ENCODE results near the gene UBL7. TPM values are rescaled to one million over a fixed set of nuclear protein-coding genes. Genes with fewer than 3 reads are reported as not detected.
A peak's percentile ranks its signal among the peaks of the same experiment; 100 is the strongest.

Gene UBL7
- total and polyA plus RNA-seq, 10 of the 15 experiments (the other 5 are each of a cell fraction or from before 2014, with no cell fraction given) = 25.9 to 145 (median 90.1) TPM

GRCh38 chr15:74425630-74426029, 35.3 kb downstream of the UBL7 start:
- WGBS (ENCODE audit: insufficient coverage, insufficient replicate concordance, low lambda C conversion rate, missing lambda C conversion rate) = 9% methylated on average over 7 of the region's 7 CpGs
- in situ Hi-C loops (cut with MboI) (no loop called here), intact Hi-C loops (cut with micrococcal nuclease; ENCODE audit: unreplicated experiment) (no loop called here)
- DNase-seq (ENCODE audit: low read depth, low spot score) = no peak
- Histone ChIP-seq H3K79me2 (ENCODE audit: control insufficient read depth, insufficient read depth, low read length) (peaks cover 100% of the 10 kb centered on the region), H3K27ac (ENCODE audit: control insufficient read depth, insufficient read depth) (peak overlapping the region; percentile 48), H4K20me1 (ENCODE audit: control insufficient read depth, insufficient read depth) (peaks cover 44% of the 10 kb centered on the region), H3K4me3 (peak overlapping the region; percentile 98), H3K4me1 (ENCODE audit: control insufficient read depth, insufficient read depth, low read length) (peaks cover 86% of the 10 kb centered on the region), H3K9me3 (replicated peaks; ENCODE audit: control insufficient read depth, insufficient read depth, low read length) (no peaks in the 10 kb centered on the region), H3K9ac (ENCODE audit: control insufficient read depth, insufficient read depth, low read length) (peak overlapping the region; percentile 45; the same call in 1 of the 2 replicates), H3K4me2 (ENCODE audit: control insufficient read depth, insufficient read depth) (peak overlapping the region; percentile 97), H3K36me3 (ENCODE audit: control insufficient read depth in 2 of 2, insufficient read depth in 2 of 2, low read length in 1 of 2) (peaks cover 23% of the 10 kb centered on the region in 2 experiments; a peak in 3 of 4 replicates), H3K27me3 (replicated peaks in 1 of 2; ENCODE audit: control insufficient read depth in 2 of 2, insufficient read depth in 2 of 2, low read length in 1 of 2) (no peaks in the 10 kb centered on the region), H2AFZ (ENCODE audit: control insufficient read depth, low read depth, low read length) (no peak overlapping the region)
- FAIRE-seq = no peak
- ChIA-PET SMC1A (ENCODE audit: uncharacterized antibody, unreplicated experiment) (interaction anchor here (9.3 to 25.4 kb wide), 2 partner anchors 23 to 45 kb away, joined by 82 to 544 read pairs; no protein-coding TSS in a partner anchor), RAD21 (ENCODE audit: unreplicated experiment) (interaction anchor here (1.3 to 24.4 kb wide), 5 partner anchors 11 to 50 kb away, joined by 3 to 496 read pairs (median 15); no protein-coding TSS in a partner anchor), CTCF (interaction anchor here (0.6 to 16.9 kb wide), 4 partner anchors 9 to 43 kb away, joined by 3 to 187 read pairs (median 27); no protein-coding TSS in a partner anchor), POLR2A (interaction anchor here (0.5 to 16.6 kb wide), 7 partner anchors 10 to 44 kb away, joined by 3 to 325 read pairs (median 4); no protein-coding TSS in a partner anchor)
- TSS peak; percentile 0 for BruUV-seq (replicated peaks)
- ATAC-seq = no peak
- peak; percentile 41; the same call in 1 of the 2 replicates for TF ChIP-seq POLR2A (IDR thresholded peaks at IDR 0.05; ENCODE audit: low read depth, low read length)
- peak; percentile 41; the same call in 1 of the 2 replicates for TF ChIP-seq IKZF1 (conservative IDR thresholded peaks at IDR 0.05)
- TF ChIP-seq EED (IDR thresholded peaks at IDR 0.05; ENCODE audit: low read depth) = peak; percentile 63
- no peak for TF ChIP-seq ATF7 (IDR thresholded peaks at IDR 0.05; ENCODE audit: low read depth)
- 0 out of 2 replicates have a peak, but pooled peaks have one; percentile 23 for TF ChIP-seq POLR2AphosphoS5 (IDR thresholded peaks at IDR 0.05; ENCODE audit: low read length)
- TF ChIP-seq SPI1 (IDR thresholded peaks at IDR 0.05; ENCODE audit: borderline replicate concordance, insufficient read depth, low read depth, low read length) = peak; percentile 27; the same call in 1 of the 2 replicates
- TF ChIP-seq MEF2A (IDR thresholded peaks at IDR 0.05; ENCODE audit: insufficient read depth, low read depth, low read length) = no peak
- peak; percentile 43; the same call in 1 of the 2 replicates for TF ChIP-seq NR2F1 (conservative IDR thresholded peaks at IDR 0.05)
- no peak for TF ChIP-seq PAX8 (IDR thresholded peaks at IDR 0.05)
- 0 out of 2 replicates have a peak, but pooled peaks have one; percentile 26 for TF ChIP-seq RELB (IDR thresholded peaks at IDR 0.05; ENCODE audit: low read depth)
- TF ChIP-seq PAX5 (IDR thresholded peaks at IDR 0.05; ENCODE audit: borderline replicate concordance, low read depth, low read length) = peak; percentile 77; the same call in 1 of the 2 replicates

Measured in GM12878 (cell line).